HEK293 (cell line): ENCODE measurements around the gene ETHE1.

Source experiments
- ZBTB1 ChIP-seq: fragments of 450-650 bp; formaldehyde crosslinking; IDR thresholded peaks from 2 replicates; pipeline ENCODE4 v1.5.1; 2016; ENCODE audit warnings: missing biosample characterization, missing genetic modification characterization
- ZNF148 ChIP-seq: fragments of 450-650 bp; formaldehyde crosslinking; IDR thresholded peaks from 2 replicates; pipeline ENCODE4 v1.5.0; 2017; ENCODE audit warnings: missing biosample characterization, missing genetic modification characterization, borderline replicate concordance
- TF ChIP-seq, protein P1 (sequence below): fragments of 450-650 bp; formaldehyde crosslinking; IDR thresholded peaks from 2 replicates; pipeline ENCODE4 v1.5.1; 2016; ENCODE audit warnings: missing biosample characterization, missing genetic modification characterization

- TF ChIP-seq ZBTB1 (tag by site-specific recombination) = no peak
- TF ChIP-seq, protein P1, sequence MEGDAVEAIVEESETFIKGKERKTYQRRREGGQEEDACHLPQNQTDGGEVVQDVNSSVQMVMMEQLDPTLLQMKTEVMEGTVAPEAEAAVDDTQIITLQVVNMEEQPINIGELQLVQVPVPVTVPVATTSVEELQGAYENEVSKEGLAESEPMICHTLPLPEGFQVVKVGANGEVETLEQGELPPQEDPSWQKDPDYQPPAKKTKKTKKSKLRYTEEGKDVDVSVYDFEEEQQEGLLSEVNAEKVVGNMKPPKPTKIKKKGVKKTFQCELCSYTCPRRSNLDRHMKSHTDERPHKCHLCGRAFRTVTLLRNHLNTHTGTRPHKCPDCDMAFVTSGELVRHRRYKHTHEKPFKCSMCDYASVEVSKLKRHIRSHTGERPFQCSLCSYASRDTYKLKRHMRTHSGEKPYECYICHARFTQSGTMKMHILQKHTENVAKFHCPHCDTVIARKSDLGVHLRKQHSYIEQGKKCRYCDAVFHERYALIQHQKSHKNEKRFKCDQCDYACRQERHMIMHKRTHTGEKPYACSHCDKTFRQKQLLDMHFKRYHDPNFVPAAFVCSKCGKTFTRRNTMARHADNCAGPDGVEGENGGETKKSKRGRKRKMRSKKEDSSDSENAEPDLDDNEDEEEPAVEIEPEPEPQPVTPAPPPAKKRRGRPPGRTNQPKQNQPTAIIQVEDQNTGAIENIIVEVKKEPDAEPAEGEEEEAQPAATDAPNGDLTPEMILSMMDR (tag by site-specific recombination) = no peak
- TF ChIP-seq ZNF148 = no peak
These were observed 43.7 kb downstream of the ETHE1 start for GRCh38 chr19:43483281-43483680.
